Activated CD8-positive, alpha-beta memory T cell treated with anti-CD3 and anti-CD28 coated beads, Interleukin-2, amount 50 U/mL, for 24 hours (primary cell): ENCODE data around the gene KIRREL3.

Source experiments
- DNase-seq: peaks from one replicate; pipeline ENCODE4 v3.0.0-alpha.2; 2020; ENCODE audit errors: extremely low read depth

Gene KIRREL3

DNA sequence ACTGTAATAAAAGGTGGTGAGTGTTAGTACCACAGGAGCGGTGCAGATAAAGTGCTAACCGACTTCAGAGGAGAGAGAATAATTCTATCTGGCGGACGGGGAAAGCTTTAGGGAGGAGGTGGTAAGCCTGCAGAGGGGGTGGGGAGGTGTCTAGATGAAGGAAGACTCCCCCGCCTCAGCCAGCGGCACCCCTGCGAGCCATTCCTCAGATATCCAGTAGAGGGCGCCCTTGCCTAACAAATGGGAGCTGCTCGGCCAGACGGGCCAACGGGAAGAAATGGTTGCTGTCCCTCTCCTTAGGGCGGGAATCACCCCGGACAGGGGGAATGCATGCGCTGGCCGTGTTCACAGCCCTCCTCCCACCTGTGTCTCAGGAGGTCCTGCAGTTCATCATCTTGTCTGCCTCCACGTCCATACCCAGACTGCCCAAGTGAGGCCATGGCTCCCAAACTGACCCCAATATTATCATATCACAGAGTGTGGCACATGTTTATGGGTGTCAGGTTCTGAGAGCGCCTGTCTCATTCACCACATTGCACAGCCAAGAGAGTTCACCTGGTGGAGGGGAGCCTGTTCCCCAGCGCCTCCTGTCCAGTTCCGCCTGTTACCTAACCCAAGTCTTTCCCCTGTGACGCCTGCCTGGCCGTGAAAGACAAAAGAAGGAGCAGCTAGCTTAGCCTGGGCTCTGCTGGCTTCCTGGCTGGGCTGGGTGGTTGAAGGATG is 559.6 kb downstream of the KIRREL3 start:
- peak; percentile 25 for DNase-seq

DNA sequence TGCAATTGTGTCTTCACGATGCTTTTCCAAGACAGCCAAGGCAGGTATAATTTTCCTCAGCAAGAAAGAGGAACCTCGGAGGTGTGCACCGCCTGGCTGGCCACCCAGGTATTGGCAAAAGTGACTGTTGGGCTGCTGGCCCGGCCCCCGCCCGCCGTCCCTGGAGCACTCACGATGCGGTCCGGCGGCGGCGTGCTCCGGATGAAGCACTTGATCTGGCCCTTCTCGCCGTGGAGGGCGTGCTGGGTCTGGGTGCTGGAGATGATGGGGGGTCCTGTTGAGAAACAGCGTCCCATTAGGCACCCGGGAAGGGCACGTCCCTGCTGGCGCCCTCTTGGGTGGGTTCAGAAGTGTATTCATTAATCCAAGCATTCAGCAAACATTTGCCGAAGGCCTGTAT is 560.3 kb downstream of the KIRREL3 start:
- DNase-seq = no peak

DNA sequence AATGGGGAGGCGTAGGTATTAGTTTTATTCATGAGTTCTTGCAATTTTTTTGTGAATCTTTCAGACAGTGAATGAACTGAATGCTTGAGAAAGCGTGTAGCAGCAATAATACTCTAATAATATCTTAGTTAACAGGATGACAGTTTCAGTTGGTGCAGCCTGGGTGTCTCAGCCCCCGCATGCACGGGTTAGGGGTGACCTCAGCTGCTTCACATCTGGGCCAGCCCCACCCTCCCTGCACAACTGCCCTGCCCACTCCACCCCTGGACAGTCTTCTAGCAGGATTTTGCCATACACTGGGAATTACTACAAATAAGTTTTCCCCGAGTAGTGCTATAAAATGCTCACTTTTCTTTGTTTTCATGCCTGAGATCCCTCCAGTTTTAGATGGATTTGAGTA is 561.9 kb downstream of the KIRREL3 start:
- no peak for DNase-seq

DNA sequence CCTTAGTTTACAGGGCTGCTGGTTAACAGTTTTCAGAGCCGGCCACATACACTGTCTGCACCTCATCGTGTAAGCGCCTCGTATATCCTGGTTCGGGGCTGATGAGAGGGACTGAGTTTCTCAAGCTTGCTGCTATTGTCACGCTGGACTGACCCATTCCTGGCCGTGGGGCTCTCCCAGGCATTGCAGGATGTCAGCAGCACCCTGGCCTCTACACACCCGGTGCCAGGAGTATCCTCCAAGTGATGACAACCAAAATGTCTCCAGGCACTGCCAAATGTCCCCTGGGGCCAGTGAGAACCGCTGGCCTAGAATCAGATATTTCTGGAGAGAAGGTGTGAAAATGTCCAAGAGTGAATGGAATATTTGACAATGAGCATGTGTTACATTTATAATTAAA is 562.3 kb downstream of the KIRREL3 start:
- no peak for DNase-seq

DNA sequence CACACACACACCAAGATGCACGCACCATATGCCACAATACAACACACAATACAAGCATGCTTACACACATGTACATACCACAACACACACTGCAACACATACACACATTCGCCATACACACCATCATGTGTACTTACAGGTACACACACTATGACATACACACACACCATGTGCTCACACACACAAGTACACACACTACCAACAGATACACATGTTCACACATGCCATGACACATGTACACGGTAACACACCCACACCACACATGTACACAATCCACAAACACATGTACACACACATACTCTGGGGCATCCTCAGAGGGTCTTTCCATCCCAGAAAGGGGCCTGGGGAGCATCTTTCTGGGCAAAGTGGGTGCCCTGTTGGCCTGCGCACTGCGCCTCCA is 562.8 kb downstream of the KIRREL3 start:
- no peak for DNase-seq

DNA sequence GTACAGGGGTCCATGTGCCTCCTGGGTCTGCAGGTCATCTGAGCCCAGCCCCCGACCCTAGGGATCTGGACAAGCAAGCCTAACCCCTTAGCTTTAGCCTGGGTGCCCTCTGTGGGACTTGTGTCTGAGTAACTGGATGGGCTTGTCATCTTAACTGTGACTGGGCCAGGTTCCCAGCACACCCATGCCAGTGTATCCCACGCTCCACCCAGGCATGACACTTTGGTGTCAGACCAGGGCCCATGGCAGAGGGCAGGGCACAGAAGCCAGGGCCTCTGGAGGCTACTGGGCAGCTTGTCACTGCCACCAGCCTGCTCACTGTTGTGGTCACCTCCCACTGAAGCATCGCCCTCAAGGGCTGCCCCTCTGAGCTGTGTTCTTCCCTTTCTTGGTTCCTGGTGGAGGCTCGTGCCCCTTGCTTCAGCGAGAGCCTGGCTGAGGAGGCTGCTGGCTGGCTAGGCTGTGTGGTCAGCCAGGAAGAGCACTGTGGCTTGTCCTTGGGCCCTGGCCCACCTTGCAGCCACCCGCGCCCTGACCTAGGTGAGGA is 564.3 kb downstream of the KIRREL3 start:
- DNase-seq = no peak

DNA sequence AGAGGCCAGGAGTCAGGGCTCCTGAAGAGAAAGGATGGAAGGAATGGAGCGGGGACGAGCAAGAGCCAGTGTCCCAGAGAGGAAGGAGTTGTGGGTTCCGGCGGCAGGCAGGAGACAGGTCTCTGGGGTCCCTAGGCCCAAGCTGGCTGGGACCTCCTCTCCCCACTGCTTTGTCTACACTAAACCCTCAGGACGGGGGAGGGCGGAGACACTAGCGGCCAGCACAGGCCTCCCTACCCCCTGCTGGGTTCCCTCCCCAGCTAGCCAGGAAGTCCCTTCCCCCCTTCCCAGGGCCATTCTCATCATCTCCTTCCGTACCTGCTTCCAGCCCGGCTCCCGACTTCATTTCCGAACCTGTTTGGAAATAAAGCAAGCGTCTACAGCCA is 565.6 kb downstream of the KIRREL3 start:
- no peak for DNase-seq

DNA sequence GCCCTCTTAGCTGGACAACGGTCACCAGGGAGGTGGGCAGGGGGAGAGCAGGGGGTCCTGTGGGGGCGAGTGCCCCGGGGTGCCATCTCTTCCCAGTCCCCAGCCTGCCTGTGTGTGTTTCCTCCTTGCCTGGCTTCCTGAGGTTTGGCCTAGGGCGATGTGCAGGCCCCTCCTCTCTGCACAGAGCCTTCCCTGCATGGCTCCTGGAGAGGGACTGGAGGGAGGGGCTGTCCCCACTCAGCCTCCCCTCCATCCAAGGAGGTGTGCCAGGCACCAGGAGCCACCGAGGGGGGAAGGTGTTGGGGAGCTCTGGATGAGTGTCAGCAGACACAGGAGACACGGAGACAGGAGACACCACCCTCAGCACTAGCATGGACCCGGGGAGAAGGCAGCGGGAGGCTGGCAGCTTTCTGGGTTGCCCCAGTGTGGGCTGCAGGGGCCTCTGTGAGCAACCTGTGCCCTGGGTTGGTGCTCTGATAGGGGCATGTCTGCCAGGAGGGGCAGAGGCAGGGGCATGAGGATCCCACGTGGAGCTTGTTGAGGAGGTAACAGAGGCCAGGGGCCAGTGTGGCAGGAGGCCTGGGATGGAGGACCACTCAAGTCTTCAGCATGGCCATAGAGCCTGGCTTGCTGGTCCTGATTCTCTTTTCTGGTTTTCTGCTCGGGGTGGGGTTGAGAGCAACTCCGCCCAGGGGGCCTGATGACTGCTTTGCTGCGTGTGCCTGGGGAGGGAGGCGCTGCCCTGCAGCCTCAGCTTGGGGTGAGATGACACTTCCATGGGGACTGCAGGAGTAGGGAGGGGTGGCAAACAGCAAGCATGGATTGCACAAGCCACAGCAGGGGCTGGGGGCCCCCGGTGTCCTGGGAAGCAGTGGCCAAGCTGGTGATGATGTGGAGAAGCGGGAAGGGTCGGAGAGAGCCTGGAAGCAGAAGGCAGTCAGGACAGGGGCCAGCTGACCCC is 566.3 kb downstream of the KIRREL3 start:
- DNase-seq = no peak

DNA sequence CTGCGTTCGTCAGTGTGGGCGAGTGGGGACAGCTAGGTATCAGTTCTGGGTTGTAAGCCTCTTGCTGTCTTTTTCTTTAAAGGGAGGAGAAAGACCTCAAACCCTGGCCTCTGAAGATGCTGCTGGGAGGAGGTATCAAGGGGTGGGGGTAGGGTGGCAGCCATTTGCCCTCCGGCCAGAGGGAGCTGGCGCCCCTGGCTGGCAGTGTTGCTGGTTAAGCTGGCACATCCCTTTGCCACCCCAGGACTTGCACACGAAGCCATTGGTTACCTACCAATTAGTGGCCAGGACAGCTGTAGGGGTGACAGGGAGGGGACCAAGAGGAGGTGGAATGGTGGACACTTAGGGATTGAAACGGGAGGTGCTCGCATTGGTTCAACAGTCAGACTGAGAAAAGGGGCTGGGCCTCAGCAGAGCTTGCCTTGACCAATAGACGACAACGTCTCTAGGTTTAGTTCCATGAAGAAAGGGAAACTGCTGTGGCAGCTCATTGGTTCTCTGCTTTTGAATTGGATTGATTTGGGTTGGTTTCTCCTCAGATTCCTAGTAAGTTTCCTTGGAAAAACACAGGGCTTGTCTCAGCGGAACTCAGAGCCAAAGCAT is 567.2 kb downstream of the KIRREL3 start:
- no peak for DNase-seq

DNA sequence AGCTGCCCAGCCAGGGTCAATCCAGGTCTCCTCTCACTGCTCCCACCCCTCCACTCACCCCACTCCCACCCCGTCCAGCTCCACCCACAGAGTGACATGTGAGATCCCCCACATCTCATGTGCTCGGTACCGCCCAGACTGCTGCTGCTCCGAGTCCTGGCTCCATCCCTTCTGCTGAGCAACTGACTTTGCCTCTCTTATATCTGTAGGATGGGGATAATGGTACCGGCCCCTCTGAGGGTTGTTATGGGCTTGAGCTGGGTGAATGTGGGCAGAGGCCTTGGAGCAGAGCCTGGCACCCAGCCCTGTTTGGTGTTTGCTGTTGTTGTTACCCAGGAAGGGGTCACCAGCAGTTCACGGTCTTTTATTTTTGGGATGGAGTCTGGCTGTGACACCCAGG is 568.0 kb downstream of the KIRREL3 start:
- no peak for DNase-seq

DNA sequence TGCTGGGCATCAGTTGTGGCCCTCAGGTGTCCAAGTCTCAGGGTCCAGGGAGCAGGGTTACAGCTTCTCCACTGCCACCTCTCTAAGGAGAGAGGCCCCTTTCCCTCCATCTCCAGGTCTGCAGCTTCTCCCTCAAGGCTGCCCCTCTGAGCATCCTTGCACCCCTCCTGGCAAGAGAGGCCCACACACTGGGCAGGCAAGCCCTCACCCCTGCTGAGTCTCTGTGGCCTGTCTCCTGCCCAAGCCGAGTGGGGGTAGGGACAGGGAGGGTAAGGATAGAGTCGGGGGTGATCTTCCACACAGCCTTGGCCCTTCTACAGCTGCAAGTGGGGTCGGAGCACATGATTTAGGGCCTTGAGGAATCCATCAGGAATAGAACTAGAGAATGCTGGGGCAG is 568.5 kb downstream of the KIRREL3 start:
- DNase-seq = no peak

DNA sequence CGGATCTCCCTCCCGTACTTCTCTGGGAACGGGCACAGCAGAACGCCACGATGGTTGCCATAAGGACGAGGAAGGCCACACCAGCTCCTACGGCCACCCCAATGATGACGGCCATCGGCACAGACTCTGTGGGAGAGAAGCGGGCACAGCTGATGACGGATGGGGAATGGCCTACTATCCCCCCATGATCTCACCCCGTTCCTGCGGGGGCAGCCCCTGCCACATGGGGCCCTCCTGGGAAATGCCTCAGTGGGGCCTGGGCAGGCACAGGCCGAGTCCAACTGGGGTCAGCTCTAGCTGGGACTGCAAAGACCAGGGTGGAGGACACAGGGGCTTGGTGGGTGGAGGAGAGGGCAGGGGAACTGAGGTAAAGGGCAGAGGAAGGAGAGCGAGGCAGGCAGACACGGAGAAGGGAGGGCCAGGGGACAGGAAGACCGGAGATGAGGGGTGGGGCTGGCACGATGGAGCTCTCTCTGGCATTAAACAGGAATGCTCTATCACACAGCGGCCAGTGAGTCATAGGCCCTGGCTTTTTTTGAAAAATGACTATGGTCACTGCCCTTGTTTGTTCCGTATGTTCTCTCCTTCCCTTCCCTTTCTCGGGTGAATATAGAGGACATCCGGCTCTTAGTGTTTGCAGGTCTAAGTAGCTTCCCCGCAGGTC is 569.0 kb downstream of the KIRREL3 start:
- no peak for DNase-seq

DNA sequence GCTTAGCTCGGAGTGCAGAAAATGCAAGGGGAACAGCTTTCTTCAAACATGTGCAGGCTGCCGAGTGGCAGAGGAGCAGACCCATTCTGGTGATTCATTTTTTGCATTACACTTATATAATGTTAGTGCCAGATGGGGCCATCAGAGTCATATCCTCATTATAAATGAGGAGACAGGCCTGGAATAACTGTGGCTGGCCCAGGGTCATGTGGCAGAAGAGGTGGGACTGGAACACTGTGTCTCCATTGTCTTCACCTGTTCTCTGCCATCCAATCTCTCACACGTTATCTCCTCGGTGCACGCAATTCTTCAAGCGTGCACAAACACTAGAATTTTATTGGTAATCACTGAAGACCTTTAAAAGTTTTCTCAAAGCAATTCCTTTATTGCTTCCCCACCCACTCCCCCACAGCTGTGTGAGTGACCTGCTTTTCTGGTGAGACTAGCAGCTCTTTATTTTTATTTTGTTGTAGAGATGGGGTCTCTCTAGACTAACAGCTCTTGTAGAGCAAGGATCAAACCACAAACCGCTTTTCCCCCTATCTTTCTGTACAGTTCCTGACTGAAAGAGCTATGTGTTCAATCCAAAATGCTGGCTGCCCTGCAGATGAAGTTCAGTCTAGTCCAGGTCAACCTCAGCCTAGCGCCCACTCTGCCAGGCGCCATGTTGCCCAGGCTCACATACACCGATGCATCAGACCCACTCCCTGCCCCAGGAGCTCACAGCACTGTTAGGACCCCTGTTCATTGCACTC is 569.8 kb downstream of the KIRREL3 start:
- no peak for DNase-seq

DNA sequence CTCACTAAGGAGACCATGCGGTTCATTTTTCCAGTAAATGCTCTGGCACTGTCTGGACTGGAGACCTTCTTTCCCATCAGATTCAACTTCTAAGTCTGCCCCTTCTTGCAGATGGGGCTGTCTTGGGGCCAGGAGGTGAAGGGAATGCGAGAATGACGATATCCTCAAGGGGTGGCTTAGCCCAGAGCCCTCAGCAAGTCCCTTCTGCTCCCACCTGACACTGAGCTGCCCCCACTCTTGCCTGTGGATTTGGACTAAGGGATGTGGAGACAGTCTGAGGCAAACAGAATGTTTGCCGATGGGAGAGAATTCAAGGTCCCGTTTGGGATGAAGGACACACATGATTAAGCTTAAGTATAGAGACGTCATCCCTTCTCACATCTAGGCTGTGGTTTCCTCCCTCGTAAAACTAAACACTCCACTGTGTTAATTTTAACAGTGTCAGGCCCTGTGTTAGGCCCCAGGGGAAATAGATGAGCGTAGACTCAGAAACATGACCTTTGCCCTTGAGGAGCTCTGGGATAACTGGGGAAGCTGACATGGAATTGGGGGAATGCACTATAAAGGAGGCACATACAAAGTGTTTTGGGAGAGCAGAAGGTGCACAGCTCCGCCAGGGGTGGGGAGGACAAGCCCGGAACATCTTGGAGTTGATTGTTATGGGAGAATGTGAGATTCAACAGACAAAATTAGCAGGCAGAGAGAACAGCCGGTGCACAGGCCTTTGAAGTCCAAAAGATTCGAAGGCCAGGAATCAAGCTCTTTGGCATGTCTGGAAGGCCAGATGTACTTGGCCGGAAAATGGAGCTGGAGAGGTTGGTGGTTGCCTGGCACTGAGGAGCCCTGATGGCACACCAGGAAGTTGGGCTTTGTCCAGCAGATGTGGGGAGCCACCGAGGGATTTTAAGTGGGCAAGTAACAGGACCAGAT is 573.5 kb downstream of the KIRREL3 start:
- no peak for DNase-seq

DNA sequence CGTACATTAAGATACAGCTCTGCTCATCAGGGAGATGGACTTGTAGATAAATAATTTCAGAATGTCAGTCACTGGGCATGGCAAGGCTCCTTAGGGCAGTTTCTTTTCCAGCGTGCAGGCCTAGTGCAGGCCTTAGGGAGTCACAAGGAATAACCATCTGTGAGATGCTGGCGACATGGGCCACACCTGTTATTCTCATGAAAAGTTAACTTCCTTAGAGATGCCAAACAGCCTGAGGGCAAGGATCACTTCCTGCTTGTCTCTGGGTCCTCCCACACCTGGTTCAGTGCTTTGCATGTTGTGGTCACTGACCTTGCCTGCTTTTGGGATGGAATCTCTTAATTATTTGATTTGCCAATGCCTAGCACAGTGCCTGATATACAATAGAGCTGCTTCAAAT is 574.5 kb downstream of the KIRREL3 start:
- DNase-seq = no peak

DNA sequence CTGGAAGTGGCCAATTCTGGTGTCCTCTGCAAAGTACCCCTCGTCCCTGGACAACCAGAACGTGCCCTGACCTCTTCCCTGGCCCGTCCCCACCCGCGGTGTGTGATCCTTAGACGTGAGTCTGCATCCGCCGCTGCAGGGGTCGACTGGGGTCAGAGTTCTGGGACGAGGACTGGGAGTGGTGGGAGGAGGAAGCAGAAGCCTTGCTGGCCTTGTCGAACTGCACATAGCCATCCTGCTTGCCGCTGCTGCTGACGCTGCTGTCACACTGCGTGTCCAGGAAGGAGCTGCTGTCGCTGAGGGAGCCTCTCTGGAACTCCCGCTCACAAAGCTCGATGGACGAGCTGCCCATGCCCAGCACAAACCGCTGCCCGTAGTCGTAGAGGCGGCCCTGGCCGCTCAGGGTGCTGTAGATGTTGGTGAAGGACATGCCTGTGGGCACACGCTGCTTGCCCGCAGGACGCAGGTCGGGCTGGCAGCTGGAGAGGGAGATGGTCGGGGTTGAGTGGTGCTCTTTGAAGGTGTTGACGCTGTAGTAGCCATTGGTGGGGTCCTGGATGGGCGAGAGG is 576.0 kb downstream of the KIRREL3 start:
- DNase-seq = no peak

DNA sequence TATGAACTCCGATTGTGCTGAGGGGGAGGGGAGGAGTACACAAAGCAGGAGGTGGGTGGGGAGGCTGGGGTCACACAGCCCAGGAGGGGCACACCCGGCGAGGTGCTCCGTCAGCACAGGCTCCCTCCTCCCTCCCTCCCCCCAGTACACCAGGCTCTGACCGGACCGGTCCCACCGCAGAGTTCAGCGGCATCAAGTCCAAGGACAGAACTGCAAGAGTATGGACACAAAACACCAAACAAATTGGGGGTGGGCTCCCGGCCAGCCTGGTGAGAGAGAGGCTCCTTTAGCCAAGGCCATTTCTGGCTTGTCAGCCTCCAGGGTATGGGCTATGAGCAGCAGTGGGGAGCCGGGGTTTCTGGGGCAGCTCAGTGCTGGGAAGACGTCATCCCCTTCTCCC is 576.8 kb downstream of the KIRREL3 start:
- DNase-seq = no peak

DNA sequence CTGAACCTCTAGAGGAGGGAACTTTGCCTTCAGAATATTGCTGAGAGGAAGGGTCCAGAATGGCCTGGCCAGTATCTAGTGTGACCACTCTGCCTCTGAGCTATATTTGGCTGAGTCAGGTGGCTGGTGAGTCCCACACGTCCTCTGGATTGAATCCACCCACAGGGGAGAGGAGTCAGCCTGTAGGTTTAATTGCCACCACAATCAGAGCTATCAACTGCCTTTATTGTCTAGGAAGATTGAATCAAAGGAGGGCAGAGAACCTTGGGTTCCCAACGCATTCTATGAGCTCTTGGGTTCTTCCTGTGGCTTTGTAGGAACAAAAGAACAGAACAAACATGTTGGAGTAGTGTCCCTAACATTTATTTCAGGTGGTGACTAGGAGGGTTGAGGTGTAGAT is 577.4 kb downstream of the KIRREL3 start:
- DNase-seq = no peak

DNA sequence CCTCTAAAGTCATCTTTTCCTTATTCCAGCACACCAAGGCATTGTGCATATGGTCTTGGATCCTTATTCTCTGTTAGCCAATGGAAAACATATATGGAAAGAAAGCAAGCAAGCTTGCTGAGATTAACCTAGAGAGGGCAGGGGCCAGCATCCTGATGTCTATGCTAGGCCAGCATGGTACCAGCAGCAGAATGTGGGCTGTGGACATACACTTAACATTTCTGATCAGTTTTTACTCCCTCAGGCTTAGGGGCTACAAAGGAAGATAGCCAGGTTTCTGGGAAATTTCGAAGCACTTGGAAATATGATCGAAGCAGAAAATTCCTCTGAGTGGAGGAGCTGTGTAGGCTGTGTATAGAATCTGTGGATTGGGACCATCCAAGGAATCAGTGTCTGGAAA is 578.1 kb downstream of the KIRREL3 start:
- no peak for DNase-seq

DNA sequence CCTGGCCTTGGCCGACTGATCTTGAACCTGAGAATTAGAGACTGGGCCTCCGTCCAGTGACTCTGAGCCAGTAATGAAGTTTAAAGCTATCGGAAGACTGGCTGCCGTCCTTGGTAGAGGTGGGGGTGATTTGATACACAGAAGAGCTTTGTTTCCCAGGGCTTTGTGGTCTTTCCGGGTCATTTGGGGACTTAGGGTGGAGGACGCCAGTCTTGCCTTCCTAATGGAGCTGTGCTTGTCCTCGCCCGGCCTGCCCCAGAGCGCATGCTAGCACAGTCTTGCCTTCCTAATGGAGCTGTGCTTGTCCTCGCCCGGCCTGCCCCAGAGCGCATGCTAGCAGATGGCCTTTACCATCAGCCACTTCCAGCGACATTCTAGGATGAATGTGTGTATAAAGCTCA is 579.3 kb downstream of the KIRREL3 start:
- no peak for DNase-seq
